GM10847 (cell line): ENCODE results near the gene DAP3.

ENCODE experiments used
- POLR2A ChIP-seq: IDR thresholded peaks from 2 replicates; pipeline ENCODE4 v1.6.1; 2011; ENCODE audit not compliant: insufficient read length; ENCODE audit errors: extremely low read depth

Gene DAP3

DNA sequence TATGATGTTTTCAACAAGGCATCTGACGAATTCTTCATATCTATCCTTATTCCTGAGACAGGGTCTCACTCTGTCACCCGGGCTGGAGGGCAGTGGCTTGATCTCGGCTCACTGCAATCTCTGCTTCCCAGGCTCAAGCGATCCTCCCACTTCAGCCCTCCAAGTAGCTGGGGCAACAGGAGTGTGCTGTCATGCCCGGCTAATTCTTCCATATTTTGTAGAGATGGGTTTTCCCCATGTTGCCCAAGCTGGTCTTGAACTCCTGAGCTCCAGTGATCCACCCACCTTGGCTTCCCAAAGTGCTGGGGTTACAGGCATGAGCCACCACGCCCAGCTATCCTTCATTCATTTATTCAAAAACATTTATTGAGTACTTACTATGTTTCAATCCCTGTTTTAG is 8.4 kb upstream of the DAP3 start:
- TF ChIP-seq POLR2A = no peak

- no peak for TF ChIP-seq POLR2A
These were observed 7.1 kb upstream of the DAP3 start for GRCh38 chr1:155681776-155682175.

- TF ChIP-seq POLR2A = no peak
These were observed 389 bp upstream of the DAP3 start, which contains the start of gene YY1AP1 for GRCh38 chr1:155688324-155689080. YY1AP1 (minus strand) TSS chr1:155688774; CDS start chr1:155680436, 8,338 bp downstream.

DNA sequence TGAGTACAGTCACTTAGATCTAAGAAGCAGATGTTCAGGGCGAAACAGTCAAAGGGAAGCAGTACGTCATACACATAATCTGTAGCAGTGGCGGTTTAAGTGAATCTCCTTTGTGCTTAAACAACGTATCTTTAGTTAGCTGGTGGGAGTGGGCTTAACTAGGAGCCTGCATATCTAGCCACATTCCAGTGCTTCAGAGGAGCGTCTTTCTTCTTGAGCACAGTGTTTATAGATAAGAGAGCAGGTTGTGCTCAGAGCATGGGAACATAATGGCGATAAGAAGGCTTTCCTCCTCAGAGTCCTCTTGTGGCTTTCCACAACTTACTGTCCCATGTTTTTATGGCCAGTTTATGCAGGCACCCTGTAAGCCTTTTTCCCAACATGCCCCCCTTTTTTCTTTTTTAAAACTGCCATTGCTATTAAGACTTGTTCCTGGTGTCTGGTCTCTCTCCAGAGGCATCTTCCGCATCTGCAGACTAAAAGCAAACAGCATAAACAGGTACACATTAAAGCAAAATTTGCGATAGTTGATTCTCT is 3.2 kb downstream of the DAP3 start:
- no peak for TF ChIP-seq POLR2A

- TF ChIP-seq POLR2A = no peak
These were observed 5.3 kb downstream of the DAP3 start for GRCh38 chr1:155694167-155694566.

- TF ChIP-seq POLR2A = no peak
These were observed 6.2 kb downstream of the DAP3 start for GRCh38 chr1:155695072-155695471.

DNA sequence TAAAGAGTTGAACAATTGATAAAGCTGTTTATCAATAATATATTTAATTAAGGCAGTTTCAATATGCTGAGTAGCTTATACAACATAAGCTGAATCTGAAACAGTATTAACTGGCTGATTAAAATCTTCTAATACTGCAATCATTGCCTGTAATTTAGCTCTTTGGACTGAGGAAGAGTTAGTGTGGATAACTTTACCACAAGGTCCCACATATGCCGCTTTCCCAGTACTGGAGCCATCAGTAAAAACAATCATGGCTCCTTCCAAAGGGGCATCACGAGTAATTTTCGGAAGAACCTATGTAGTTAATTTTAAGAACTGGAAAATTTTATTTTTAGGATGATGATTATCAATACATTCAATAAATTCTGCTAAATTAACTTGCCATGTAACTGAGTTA is 6.7 kb downstream of the DAP3 start:
- TF ChIP-seq POLR2A = no peak

DNA sequence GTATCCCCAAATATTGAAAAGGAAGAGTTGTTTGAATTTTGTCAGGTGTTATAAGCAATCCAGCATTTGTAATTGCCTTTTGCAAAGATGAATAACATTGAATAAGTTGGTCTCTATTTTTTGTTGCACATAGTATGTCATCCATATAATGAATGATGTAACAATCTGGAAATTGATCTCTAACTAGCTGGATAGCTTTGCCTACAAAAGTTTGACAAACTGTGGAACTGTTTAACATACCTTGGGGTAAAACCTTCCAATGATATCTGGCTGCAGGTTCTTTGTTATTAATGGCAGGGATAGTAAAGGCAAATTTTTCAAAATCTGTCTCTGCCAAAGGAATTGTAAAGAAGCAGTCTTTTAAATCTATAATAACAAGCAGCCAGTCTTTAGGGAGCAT is 7.6 kb downstream of the DAP3 start:
- no peak for TF ChIP-seq POLR2A

DNA sequence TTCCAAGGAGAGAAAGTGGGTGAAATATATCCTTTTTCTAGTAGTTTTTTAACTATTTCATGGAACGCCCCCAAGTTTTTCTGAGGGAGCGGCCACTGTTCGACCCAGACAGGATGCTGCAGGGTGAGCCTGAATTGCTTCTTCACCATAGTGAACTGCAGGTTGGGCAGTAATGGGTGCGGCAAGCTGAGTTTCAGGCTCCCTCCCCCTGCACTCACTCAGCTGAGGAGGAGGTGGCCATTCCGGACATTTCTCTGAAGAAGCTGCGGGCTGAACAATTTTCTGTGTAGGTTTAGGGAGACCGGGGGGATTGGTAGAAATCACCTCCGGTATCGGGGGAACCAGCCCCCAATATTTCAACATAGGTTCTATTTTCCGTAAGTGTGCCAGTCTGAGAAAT is 8.2 kb downstream of the DAP3 start:
- no peak for TF ChIP-seq POLR2A

- no peak for TF ChIP-seq POLR2A
These were observed 9.6 kb downstream of the DAP3 start for GRCh38 chr1:155698382-155699038.

DNA sequence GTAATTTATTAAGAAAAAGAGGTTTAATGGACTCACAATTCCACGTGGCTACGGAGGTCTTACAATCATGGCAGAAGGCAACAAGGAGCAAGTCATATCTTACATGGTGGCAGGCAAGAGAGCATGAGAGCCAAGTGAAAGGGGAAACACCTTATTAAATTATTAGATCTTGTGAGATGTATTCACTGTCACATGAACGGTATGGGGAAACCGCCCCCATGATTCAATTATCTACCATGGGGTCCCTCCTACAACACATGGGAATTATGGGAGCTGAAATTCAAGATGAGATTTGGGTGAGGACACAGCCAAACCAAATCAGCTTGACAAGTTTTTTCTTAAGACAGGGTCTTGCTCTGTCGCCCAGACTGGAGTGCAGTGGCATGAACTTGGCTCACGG is 14.3 kb downstream of the DAP3 start:
- no peak for TF ChIP-seq POLR2A

GRCh38 chr1:155706139-155706538 is 17.2 kb downstream of the DAP3 start:
- TF ChIP-seq POLR2A = no peak

DNA sequence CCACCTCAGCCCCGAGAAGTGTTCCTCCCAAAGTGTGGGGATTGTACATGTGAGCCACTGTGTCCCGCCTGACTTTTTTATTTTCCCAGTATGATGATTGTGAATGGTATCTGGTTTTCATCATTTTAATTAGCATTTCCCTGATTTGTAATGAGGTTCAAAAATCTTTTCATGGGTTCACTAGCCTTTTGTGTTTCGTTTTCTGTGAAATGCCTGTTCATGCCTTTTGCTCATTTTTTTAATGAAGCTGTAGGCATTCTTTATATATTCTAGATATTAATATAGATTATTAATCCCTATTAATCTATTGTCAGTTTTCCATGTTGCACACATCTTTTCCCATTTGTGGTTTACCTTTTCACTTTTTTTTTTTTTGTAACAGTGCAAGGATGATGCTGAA is 20.5 kb downstream of the DAP3 start:
- no peak for TF ChIP-seq POLR2A

- TF ChIP-seq POLR2A = no peak
These were observed 24.2 kb downstream of the DAP3 start for GRCh38 chr1:155713075-155713474.

GRCh38 chr1:155715777-155716176 is 26.9 kb downstream of the DAP3 start:
- no peak for TF ChIP-seq POLR2A

GRCh38 chr1:155717041-155717440 is 28.1 kb downstream of the DAP3 start:
- TF ChIP-seq POLR2A = no peak
